Peyer's patch (tissue), 4 donors: ENCODE measurements around the gene PTRHD1.

Experiments
- POLR2A ChIP-seq, 2 donors: fragments of 450-650 bp; IDR thresholded peaks; one replicate each; pipeline ENCODE4 v1.5.1; 2017; ENCODE audit warnings: antibody characterized with exemption in 2 of 2, mild to moderate bottlenecking in 2 of 2, moderate library complexity in 2 of 2
- TF ChIP-seq, protein P1 (sequence below), 6 experiments: fragments of 450-650 bp in 4 of 6; fragments of 200-600 bp in 2 of 6; sonication (generic) in 1 of 6; IDR thresholded peaks; one replicate each; pipeline ENCODE4 v1.5.1; 2017 to 2019; ENCODE audit warnings: antibody characterized with exemption in 6 of 6, mild to moderate bottlenecking in 3 of 6, moderate library complexity in 1 of 6

DNA sequence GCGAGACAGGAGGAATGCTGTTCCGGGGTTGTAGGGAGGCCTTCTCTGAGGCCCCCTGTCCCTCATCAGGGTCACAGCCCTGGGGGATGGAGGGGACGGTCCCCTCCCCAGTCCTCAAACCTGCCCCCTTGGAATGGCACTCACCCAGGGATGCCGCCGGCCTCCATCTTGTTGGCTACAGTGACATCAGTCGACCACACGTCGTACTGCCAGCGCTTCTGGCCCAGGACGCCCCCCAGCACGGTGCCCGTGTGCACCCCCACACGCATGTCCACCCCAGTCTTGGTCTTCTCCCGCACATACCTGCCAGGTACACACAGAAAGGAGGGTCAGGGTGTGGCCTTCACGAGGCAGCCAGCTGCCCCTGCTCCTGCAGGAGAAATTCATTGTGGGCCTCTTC lies 46.5 kb upstream of the PTRHD1 start:
- TF ChIP-seq, protein P1, sequence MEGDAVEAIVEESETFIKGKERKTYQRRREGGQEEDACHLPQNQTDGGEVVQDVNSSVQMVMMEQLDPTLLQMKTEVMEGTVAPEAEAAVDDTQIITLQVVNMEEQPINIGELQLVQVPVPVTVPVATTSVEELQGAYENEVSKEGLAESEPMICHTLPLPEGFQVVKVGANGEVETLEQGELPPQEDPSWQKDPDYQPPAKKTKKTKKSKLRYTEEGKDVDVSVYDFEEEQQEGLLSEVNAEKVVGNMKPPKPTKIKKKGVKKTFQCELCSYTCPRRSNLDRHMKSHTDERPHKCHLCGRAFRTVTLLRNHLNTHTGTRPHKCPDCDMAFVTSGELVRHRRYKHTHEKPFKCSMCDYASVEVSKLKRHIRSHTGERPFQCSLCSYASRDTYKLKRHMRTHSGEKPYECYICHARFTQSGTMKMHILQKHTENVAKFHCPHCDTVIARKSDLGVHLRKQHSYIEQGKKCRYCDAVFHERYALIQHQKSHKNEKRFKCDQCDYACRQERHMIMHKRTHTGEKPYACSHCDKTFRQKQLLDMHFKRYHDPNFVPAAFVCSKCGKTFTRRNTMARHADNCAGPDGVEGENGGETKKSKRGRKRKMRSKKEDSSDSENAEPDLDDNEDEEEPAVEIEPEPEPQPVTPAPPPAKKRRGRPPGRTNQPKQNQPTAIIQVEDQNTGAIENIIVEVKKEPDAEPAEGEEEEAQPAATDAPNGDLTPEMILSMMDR (IDR thresholded peaks at IDR 0.05), result no peak
- TF ChIP-seq POLR2A (IDR thresholded peaks at IDR 0.05), result no peak
